ENCODE measurements around the gene PKHD1.

DNA sequence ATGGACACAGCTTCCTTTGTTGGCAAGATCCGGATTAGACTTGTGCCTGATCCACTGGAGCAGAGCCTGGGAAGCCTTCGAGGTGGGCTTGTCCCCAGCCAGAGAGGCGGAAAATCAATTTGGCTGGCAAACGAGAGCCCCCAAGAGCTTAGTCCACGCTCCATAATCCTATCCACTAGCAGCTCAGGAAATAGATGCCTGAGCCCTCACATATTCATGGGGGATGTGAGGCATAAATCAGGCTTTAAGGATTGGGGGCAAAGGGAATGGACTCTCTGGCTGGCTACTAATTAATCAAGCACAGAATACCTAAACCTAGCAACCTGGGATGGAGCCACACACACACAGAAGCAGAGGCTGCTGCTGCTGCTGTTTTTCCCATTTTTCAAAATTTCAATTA, 137.9 kb downstream of the PKHD1 start:
- no peak for TF ChIP-seq POLR2AphosphoS5 (IDR thresholded peaks at IDR 0.05; ENCODE audit: low read depth, low read length)
- TF ChIP-seq TCF7L2 (IDR thresholded peaks at IDR 0.05; ENCODE audit: low read depth, low read length): no peak
- TF ChIP-seq, protein P1, sequence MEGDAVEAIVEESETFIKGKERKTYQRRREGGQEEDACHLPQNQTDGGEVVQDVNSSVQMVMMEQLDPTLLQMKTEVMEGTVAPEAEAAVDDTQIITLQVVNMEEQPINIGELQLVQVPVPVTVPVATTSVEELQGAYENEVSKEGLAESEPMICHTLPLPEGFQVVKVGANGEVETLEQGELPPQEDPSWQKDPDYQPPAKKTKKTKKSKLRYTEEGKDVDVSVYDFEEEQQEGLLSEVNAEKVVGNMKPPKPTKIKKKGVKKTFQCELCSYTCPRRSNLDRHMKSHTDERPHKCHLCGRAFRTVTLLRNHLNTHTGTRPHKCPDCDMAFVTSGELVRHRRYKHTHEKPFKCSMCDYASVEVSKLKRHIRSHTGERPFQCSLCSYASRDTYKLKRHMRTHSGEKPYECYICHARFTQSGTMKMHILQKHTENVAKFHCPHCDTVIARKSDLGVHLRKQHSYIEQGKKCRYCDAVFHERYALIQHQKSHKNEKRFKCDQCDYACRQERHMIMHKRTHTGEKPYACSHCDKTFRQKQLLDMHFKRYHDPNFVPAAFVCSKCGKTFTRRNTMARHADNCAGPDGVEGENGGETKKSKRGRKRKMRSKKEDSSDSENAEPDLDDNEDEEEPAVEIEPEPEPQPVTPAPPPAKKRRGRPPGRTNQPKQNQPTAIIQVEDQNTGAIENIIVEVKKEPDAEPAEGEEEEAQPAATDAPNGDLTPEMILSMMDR (IDR thresholded peaks at IDR 0.05): no peak
